Cardiac fibroblast (primary cell): ENCODE results near the gene PPP2R2B.

ENCODE experiments used
- DNase-seq, 2 donors: peaks; one replicate each; pipeline versions ENCODE4 v3.0.0 to v3.0.0-alpha.2; 2010; ENCODE audit warnings: low read depth in 2 of 2
- H3K4me3 ChIP-seq, 2 donors: replicated peaks in 1 of 2; 1 replicate in 1 of 2; 2 replicates in 1 of 2; pipeline ENCODE4 v1.5.1; 2011; ENCODE audit warnings: low read depth in 2 of 2, low read length in 2 of 2, mild to moderate bottlenecking in 2 of 2, moderate library complexity in 1 of 2
- TF ChIP-seq, protein P1 (sequence below): IDR thresholded peaks from one replicate; pipeline ENCODE4 v1.5.1; 2011; ENCODE audit warnings: low read depth, mild to moderate bottlenecking, low read length, inconsistent platforms

PPP2R2B gene

GRCh38 chr5:146897061-146897460 lies 18.5 kb upstream of the PPP2R2B start:
- no peak overlapping the region for H3K4me3 ChIP-seq
- DNase-seq: no peak
- TF ChIP-seq, protein P1, sequence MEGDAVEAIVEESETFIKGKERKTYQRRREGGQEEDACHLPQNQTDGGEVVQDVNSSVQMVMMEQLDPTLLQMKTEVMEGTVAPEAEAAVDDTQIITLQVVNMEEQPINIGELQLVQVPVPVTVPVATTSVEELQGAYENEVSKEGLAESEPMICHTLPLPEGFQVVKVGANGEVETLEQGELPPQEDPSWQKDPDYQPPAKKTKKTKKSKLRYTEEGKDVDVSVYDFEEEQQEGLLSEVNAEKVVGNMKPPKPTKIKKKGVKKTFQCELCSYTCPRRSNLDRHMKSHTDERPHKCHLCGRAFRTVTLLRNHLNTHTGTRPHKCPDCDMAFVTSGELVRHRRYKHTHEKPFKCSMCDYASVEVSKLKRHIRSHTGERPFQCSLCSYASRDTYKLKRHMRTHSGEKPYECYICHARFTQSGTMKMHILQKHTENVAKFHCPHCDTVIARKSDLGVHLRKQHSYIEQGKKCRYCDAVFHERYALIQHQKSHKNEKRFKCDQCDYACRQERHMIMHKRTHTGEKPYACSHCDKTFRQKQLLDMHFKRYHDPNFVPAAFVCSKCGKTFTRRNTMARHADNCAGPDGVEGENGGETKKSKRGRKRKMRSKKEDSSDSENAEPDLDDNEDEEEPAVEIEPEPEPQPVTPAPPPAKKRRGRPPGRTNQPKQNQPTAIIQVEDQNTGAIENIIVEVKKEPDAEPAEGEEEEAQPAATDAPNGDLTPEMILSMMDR: no peak

DNA sequence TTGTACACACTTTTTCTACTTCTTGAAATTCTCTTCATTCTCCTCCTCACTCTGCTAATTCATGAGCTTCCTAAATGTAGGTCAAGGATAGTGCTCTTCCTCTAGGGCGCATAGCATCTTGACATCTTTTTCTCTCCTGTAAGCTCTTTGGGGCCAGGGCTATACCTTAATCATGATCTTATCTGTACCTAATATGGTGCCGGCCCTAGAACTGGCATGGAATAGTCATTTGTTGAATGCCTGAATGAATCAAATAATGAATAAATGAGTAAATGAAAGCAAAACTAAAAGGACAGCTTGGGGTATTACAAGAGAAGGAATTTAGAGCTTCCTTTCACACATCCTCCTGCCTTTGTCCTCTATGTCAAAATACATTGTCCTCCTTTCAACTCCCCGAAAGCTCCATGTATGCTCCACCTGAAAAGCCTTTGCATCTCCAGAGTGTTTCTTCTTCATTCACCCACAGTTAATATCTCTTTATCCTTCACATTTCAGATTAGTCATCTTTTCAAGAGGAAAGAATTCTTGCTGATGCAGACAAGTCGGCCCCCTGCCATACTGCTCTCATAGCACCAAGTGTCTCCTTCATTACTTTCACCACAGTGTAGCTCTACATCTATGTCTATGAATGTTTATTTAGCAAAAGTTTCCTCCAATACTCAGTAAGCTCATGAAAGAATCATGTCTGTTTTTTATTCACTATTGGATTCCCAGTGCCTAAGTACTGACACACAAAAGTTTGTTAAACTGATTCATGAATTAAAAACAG lies 16.4 kb upstream of the PPP2R2B start:
- TF ChIP-seq, protein P1: no peak
- H3K4me3 ChIP-seq: no peak overlapping the region
- no peak for DNase-seq

- TF ChIP-seq, protein P1: no peak
- H3K4me3 ChIP-seq: no peak overlapping the region
- no peak for DNase-seq
These were observed 15.4 kb upstream of the PPP2R2B start for GRCh38 chr5:146893991-146894390.

GRCh38 chr5:146892231-146892630 lies 13.7 kb upstream of the PPP2R2B start:
- H3K4me3 ChIP-seq: no peak overlapping the region
- TF ChIP-seq, protein P1: no peak
- DNase-seq: no peak

DNA sequence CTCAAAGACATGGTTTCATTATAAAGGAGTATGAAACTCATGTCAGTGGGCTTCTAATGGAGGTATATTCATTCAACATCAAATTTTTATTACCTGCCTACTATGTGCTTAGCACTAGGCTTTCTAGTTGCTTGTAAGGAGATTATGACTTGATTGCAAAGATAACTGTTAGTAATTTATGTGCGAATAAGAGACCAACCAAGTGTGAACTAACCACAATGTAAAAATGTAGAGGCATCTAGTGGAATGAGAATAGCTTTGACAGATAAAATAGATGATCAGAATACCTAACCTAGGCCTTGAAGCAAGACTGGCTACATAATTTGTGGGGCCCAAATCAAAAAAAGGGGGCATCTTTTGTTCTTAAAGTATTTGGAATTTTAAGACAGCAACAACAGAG lies 13.0 kb upstream of the PPP2R2B start:
- TF ChIP-seq, protein P1: no peak
- H3K4me3 ChIP-seq: no peak overlapping the region
- no peak for DNase-seq

GRCh38 chr5:146890731-146891440 lies 12.3 kb upstream of the PPP2R2B start:
- peak in 1 of 2 donors; percentile 2 for DNase-seq
- no peak overlapping the region for H3K4me3 ChIP-seq
- TF ChIP-seq, protein P1: no peak
